ENCODE data around the gene AIP.

DNA sequence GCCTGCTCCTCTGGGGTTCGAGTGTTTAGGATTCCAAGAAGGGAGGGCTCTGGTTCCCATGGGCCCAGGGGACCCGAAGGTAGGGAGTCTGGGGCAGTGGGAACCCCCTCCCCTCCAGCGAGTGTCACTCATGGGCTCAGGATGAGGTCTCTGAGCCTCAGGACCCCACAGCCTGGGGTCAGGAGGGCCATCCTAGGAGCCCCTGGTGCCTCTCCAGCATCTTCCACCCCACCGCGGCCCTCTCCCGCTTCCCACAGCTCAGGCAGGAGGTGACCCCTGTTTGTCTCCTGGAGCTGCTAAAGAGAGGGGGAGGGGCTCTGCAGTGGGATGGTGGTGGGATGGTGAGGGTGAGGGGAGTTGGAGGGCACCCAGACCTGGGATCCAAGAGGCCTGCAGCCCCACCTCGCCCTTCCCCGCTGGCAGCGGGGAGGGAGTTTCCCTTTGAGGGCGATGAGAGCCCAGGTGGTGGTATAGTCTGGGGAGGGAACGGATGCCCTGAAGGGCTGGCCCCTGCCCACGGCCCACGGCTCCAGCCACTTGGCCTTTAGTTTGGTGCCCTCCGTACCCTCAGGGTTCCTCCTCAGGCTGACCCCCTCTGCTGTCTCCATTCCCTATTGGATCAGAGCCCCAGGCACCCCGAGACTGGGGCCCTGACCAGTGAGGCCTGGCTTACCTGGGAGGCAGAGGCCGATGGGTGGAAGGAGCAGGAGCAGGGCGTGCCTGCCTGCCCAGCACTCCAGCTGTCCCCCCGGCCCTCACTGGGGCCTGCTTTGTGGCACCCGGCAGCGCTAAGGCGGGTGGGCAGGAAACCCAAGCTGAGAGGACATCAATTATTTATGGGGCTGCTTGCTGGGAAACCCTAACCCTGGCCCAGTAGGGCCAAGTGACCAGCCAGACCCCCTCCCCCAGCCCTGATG is 28.8 kb upstream of the AIP start:
- TF ChIP-seq, protein P1, sequence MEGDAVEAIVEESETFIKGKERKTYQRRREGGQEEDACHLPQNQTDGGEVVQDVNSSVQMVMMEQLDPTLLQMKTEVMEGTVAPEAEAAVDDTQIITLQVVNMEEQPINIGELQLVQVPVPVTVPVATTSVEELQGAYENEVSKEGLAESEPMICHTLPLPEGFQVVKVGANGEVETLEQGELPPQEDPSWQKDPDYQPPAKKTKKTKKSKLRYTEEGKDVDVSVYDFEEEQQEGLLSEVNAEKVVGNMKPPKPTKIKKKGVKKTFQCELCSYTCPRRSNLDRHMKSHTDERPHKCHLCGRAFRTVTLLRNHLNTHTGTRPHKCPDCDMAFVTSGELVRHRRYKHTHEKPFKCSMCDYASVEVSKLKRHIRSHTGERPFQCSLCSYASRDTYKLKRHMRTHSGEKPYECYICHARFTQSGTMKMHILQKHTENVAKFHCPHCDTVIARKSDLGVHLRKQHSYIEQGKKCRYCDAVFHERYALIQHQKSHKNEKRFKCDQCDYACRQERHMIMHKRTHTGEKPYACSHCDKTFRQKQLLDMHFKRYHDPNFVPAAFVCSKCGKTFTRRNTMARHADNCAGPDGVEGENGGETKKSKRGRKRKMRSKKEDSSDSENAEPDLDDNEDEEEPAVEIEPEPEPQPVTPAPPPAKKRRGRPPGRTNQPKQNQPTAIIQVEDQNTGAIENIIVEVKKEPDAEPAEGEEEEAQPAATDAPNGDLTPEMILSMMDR (IDR thresholded peaks at IDR 0.05): no peak
- TF ChIP-seq, protein P2, sequence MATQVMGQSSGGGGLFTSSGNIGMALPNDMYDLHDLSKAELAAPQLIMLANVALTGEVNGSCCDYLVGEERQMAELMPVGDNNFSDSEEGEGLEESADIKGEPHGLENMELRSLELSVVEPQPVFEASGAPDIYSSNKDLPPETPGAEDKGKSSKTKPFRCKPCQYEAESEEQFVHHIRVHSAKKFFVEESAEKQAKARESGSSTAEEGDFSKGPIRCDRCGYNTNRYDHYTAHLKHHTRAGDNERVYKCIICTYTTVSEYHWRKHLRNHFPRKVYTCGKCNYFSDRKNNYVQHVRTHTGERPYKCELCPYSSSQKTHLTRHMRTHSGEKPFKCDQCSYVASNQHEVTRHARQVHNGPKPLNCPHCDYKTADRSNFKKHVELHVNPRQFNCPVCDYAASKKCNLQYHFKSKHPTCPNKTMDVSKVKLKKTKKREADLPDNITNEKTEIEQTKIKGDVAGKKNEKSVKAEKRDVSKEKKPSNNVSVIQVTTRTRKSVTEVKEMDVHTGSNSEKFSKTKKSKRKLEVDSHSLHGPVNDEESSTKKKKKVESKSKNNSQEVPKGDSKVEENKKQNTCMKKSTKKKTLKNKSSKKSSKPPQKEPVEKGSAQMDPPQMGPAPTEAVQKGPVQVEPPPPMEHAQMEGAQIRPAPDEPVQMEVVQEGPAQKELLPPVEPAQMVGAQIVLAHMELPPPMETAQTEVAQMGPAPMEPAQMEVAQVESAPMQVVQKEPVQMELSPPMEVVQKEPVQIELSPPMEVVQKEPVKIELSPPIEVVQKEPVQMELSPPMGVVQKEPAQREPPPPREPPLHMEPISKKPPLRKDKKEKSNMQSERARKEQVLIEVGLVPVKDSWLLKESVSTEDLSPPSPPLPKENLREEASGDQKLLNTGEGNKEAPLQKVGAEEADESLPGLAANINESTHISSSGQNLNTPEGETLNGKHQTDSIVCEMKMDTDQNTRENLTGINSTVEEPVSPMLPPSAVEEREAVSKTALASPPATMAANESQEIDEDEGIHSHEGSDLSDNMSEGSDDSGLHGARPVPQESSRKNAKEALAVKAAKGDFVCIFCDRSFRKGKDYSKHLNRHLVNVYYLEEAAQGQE (IDR thresholded peaks at IDR 0.05; ENCODE audit: insufficient read depth in 1 of 2, low read depth in 2 of 2, low read length in 1 of 2): no peak
- no peak for TF ChIP-seq SIN3A (IDR thresholded peaks at IDR 0.05; ENCODE audit: borderline replicate concordance, insufficient read depth, low read depth, low read length)

Data from Panc1 (cell line).